B cell (primary cell): ENCODE data around the gene SEPTIN1. TPM values are rescaled to one million over a fixed set of nuclear protein-coding genes. Genes with fewer than 3 reads are reported as not detected.

Experiments
- ATAC-seq: fragments of 200-7000 bp; cut with Tn5 transposase; one replicate; pipeline ENCODE4 v1.10.0; 2021; ENCODE audit warnings: low read depth, mild to moderate bottlenecking, moderate number of reproducible peaks, moderate library complexity
- CTCF ChIA-PET: fragments of 350-600 bp; sonication (Branson Sonifier 250); formaldehyde crosslinking; loops from one replicate; lab custom pipeline; 2021; ENCODE audit warnings: antibody characterized with exemption, inconsistent platforms; lab: Charles Lee
- POLR2A ChIA-PET: fragments of 350-600 bp; sonication (Branson Sonifier 250); formaldehyde crosslinking; loops from one replicate; lab custom pipeline; 2021; ENCODE audit warnings: antibody characterized with exemption; lab: Charles Lee
- DNase-seq: peaks from one replicate; pipeline ENCODE4 v3.0.0; 2013
- H2AFZ ChIP-seq: 2 replicates; pipeline ENCODE4 v1.6.1; 2012; ENCODE audit warnings: mild to moderate bottlenecking, low read depth, low read length; ENCODE audit not compliant: insufficient read depth, poor library complexity, severe bottlenecking
- H3K27ac ChIP-seq, 2 donors: 1 replicate in 1 of 2; 2 replicates in 1 of 2; pipeline ENCODE4 v1.5.1; 2012 to 2013; ENCODE audit warnings: low read length in 2 of 2, mild to moderate bottlenecking in 2 of 2, moderate library complexity in 1 of 2
- H3K27me3 ChIP-seq, 4 experiments: fragments of 200-600 bp in 1 of 4; sonication (generic) in 1 of 4; replicated peaks in 1 of 4; 1 replicate in 2 of 4; 2 replicates in 2 of 4; pipeline versions ENCODE4 v1.6.1 to v1.7.0; 2013 to 2016; ENCODE audit warnings: low read length in 3 of 4, mild to moderate bottlenecking in 2 of 4, mixed read lengths in 1 of 4, moderate library complexity in 1 of 4; ENCODE audit not compliant: insufficient read depth in 4 of 4, control insufficient read depth in 3 of 4; ENCODE audit errors: control extremely low read depth in 1 of 4
- H3K36me3 ChIP-seq, 2 experiments: replicated peaks in 1 of 2; 1 replicate in 1 of 2; 2 replicates in 1 of 2; pipeline versions ENCODE4 v1.6.1 to v1.7.1; 2013; ENCODE audit warnings: low read length in 1 of 2; ENCODE audit not compliant: insufficient read depth in 2 of 2, control insufficient read depth in 1 of 2; ENCODE audit errors: control extremely low read depth in 1 of 2, extremely low read depth in 1 of 2
- H3K4me1 ChIP-seq, 2 donors: fragments of 200-600 bp in 1 of 2; sonication (generic) in 1 of 2; 1 replicate in 1 of 2; 2 replicates in 1 of 2; pipeline versions ENCODE4 v1.5.1 to v1.6.1; 2013 to 2017; ENCODE audit warnings: low read length in 2 of 2; ENCODE audit not compliant: control insufficient read depth in 2 of 2, insufficient read depth in 2 of 2
- H3K4me2 ChIP-seq: replicated peaks from 2 replicates; pipeline ENCODE3; 2012; ENCODE audit warnings: mild to moderate bottlenecking, low read depth, low read length; ENCODE audit not compliant: poor library complexity, severe bottlenecking
- H3K4me3 ChIP-seq, 5 experiments: fragments of 200-600 bp in 1 of 5; sonication (generic) in 1 of 5; 1 replicate in 3 of 5; 2 replicates in 2 of 5; pipeline versions ENCODE4 v1.5.1 to v1.7.0; 2011 to 2016; ENCODE audit warnings: low read length in 4 of 5, mild to moderate bottlenecking in 4 of 5, low read depth in 2 of 5, control low read depth in 1 of 5, moderate library complexity in 1 of 5; ENCODE audit not compliant: insufficient read depth in 1 of 5; ENCODE audit errors: control extremely low read depth in 1 of 5, extremely low read depth in 1 of 5
- H3K79me2 ChIP-seq: fragments of 200-600 bp; sonication (generic); one replicate; pipeline ENCODE4 v1.6.0; 2016; ENCODE audit warnings: low read length; ENCODE audit not compliant: control insufficient read depth, insufficient read depth
- H3K9ac ChIP-seq: fragments of 200-600 bp; sonication (generic); 2 replicates; pipeline ENCODE4 v1.6.1; 2017; ENCODE audit warnings: mild to moderate bottlenecking, low read length, moderate library complexity
- H3K9me3 ChIP-seq, 3 donors: one replicate each; pipeline versions ENCODE4 v1.6.1 to v1.7.1; 2013; ENCODE audit warnings: low read length in 2 of 3; ENCODE audit not compliant: control insufficient read depth in 2 of 3, insufficient read depth in 1 of 3; ENCODE audit errors: control extremely low read depth in 1 of 3
- H4K20me1 ChIP-seq: 2 replicates; pipeline ENCODE4 v1.6.0; 2012; ENCODE audit warnings: mild to moderate bottlenecking, low read length; ENCODE audit not compliant: insufficient read depth, control insufficient read depth, poor library complexity, severe bottlenecking
- H3K27ac Mint-ChIP-seq: one replicate; pipeline ENCODE4 v1.8.0; 2021; ENCODE audit warnings: mixed read lengths
- H3K27me3 Mint-ChIP-seq: one replicate; pipeline ENCODE4 v1.8.0; 2021; ENCODE audit warnings: mixed read lengths
- H3K4me1 Mint-ChIP-seq: one replicate; pipeline ENCODE4 v1.8.0; 2021; ENCODE audit warnings: mixed read lengths
- H3K4me3 Mint-ChIP-seq: one replicate; pipeline ENCODE4 v1.8.0; 2021; ENCODE audit warnings: mixed read lengths
- H3K9me3 Mint-ChIP-seq: one replicate; pipeline ENCODE4 v1.8.0; 2022; ENCODE audit warnings: mixed read lengths; ENCODE audit not compliant: insufficient read depth
- CTCF ChIP-seq: fragments of 200-600 bp; IDR thresholded peaks from one replicate; pipeline ENCODE4 v1.8.0; 2022; ENCODE audit warnings: antibody characterized with exemption, mild to moderate bottlenecking
- EZH2 ChIP-seq: IDR thresholded peaks from 2 replicates; pipeline ENCODE4 v1.6.1; 2012; ENCODE audit warnings: borderline replicate concordance, low read depth, mild to moderate bottlenecking, moderate library complexity, low read length; ENCODE audit not compliant: insufficient read depth, poor library complexity, severe bottlenecking
- WGBS: methylation state at CpG from one replicate; pipeline ENCODE4 v1.1.5; 2013; ENCODE audit warnings: missing lambda C conversion rate; ENCODE audit not compliant: insufficient coverage; 5-methylcytosine and 5-hydroxymethylcytosine counted together
- intact Hi-C: fragments of 100-400 bp; cut with micrococcal nuclease; formaldehyde crosslinking; loops from one replicate; pipeline ENCODE4 v1.10.0; 2022
- polyA plus RNA-seq: library from polyadenylated mRNA; depleted of rRNA; stranded (reverse); fragments of >200 nt; gene quantifications from 2 replicates; pipeline ENCODE4 v1.2.3, GENCODE V29; 2012
- total RNA-seq, 2 donors: library from RNA; stranded (reverse); fragments of 120-200 nt in 1 of 2; gene quantifications; 1 replicate in 1 of 2; 2 replicates in 1 of 2; pipeline versions ENCODE4 v1.2.3 to v1.2.4, GENCODE V29; 2013 to 2022

Gene SEPTIN1
- total and polyA plus RNA-seq, 2 donors (not counting 1 experiment from before 2014, with no cell fraction given): 154 to 302 TPM

GRCh38 chr16:30418350-30419181, 36.2 kb upstream of the SEPTIN1 start:
- peak overlapping the region in 4 of 5 experiments; percentile 44 to 75 (median 68) for H3K4me3 ChIP-seq
- peaks cover 7% of the 10 kb centered on the region for H3K4me1 Mint-ChIP-seq
- POLR2A ChIA-PET: interaction anchor here (0.5 to 1.9 kb wide), 21 partner anchors 9 to 1479 kb away, joined by 3 to 18 read pairs (median 4); partner anchors contain the start of genes CORO1A, DCTPP1, PRR14 and SEPHS2

More at GRCh38 chr16:30418350-30419181, 36.2 kb upstream of the SEPTIN1 start:
- no peak for DNase-seq
- Histone ChIP-seq H3K36me3 (peaks cover 2 to 18% of the 10 kb centered on the region in 2 experiments), H3K79me2 (peaks cover 13% of the 10 kb centered on the region), H2AFZ (peak overlapping the region; percentile 84), H3K9me3 (no peaks in the 10 kb centered on the region), H3K27ac (peak overlapping the region; percentile 47 to 73), H3K4me2 (peak overlapping the region; percentile 82), H3K27me3 (no peaks in the 10 kb centered on the region), H4K20me1 (no peaks in the 10 kb centered on the region), H3K4me1 (peaks cover 5 to 12% of the 10 kb centered on the region in 2 donors), H3K9ac (peak overlapping the region; percentile 70)
- 78% methylated on average over 15 of the region's 31 CpGs for WGBS
- Mint-ChIP-seq H3K4me3 (peak overlapping the region; percentile 77), H3K9me3 (no peaks in the 10 kb centered on the region), H3K27me3 (no peaks in the 10 kb centered on the region), H3K27ac (peak overlapping the region; percentile 72)
- no peak for ATAC-seq
- CTCF ChIA-PET: interaction anchor here (0.8 to 5.3 kb wide), 17 partner anchors 10 to 327 kb away, joined by 3 to 43 read pairs (median 4); partner anchors contain the start of genes DCTPP1, SEPTIN1, TBC1D10B and TBX6
- TF ChIP-seq EZH2 (no peak), CTCF (peak; percentile 4)
- intact Hi-C loops: loop anchor here (1.0 to 5.0 kb wide), 4 partner anchors 11 to 279 kb away; partner anchors contain the start of genes SEPHS2, SRCAP and ZNF768
